RWPE1 (cell line): ENCODE measurements around the gene CWC15.
"Not testable (repeated sequence)": the region's sequence is repeated elsewhere in the genome, so short reads cannot be mapped to it uniquely, and the experiment has no call there.

Experiments used
- CTCF ChIA-PET: fragments of 350-600 bp; sonication (Branson Sonifier 250); formaldehyde crosslinking; extraction: SDS; loops from one replicate; lab custom pipeline; 2021; lab: Yijun Ruan, JAX
- POLR2A ChIA-PET: fragments of 400-600 bp; formaldehyde crosslinking; extraction: SDS; loops from one replicate; lab custom pipeline; 2020; ENCODE audit warnings: antibody characterized with exemption; ENCODE audit not compliant: low non-redundant PET; lab: Yijun Ruan, JAX
- DNase-seq: peaks from one replicate; pipeline ENCODE4 v3.0.0; 2012; ENCODE audit warnings: low spot score
- H3K27ac ChIP-seq: fragments of 450-650 bp; 2 replicates; pipeline ENCODE4 v1.5.1; 2017
- TF ChIP-seq, protein P1 (sequence below): fragments of 450-650 bp; conservative IDR thresholded peaks from 2 replicates; pipeline ENCODE4 v1.5.1; 2017; ENCODE audit warnings: low read depth, mild to moderate bottlenecking

The CWC15 gene

DNA sequence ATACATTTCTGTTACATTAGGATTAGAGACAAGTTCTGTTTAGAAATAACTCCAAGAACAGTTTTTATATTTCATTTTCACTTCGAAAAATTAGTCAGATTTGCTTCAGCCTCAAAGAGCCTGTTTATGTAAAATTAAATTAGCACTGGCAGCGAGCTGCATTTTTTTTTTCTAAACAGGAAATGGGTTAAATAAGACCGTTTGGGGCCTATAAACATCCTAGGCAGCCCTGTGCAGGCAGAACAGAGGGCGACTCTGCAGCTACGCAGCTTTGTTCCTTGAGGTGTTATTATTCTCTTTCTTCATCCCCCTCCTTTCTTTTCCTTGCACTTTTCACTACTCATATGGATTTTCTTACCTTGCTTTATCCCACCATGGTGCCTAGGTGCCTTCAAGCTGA lies 48.7 kb downstream of the CWC15 start:
- no peak for DNase-seq
- TF ChIP-seq, protein P1, sequence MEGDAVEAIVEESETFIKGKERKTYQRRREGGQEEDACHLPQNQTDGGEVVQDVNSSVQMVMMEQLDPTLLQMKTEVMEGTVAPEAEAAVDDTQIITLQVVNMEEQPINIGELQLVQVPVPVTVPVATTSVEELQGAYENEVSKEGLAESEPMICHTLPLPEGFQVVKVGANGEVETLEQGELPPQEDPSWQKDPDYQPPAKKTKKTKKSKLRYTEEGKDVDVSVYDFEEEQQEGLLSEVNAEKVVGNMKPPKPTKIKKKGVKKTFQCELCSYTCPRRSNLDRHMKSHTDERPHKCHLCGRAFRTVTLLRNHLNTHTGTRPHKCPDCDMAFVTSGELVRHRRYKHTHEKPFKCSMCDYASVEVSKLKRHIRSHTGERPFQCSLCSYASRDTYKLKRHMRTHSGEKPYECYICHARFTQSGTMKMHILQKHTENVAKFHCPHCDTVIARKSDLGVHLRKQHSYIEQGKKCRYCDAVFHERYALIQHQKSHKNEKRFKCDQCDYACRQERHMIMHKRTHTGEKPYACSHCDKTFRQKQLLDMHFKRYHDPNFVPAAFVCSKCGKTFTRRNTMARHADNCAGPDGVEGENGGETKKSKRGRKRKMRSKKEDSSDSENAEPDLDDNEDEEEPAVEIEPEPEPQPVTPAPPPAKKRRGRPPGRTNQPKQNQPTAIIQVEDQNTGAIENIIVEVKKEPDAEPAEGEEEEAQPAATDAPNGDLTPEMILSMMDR: no peak
- ChIA-PET POLR2A (no interaction called here), CTCF (interaction anchor here (0.6 kb wide), 2 partner anchors 24 to 39 kb away, joined by 4 to 6 read pairs; no protein-coding TSS in a partner anchor)
- no peak overlapping the region for H3K27ac ChIP-seq

DNA sequence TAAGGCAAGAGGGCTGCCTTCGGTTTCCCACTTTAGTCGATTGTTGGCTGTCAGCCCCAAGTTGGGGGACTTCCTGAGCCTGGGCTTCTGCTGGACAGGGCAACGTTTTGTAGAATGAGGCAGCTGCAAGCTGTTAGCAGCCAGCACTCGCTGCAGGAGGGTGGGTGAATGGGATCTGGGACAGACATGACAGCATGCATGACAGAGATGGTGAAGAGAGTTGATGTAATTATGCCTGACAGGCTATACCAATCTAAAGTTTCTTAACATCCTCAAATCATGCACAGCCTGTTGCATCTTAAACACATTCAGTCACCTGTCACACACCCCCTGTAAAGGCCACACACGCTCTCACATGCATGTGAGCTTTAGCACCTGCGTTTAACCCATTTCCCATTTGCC lies 49.2 kb downstream of the CWC15 start:
- TF ChIP-seq, protein P1: no peak
- H3K27ac ChIP-seq: no peak overlapping the region
- DNase-seq: no peak
- ChIA-PET POLR2A (no interaction called here), CTCF (interaction anchor here (0.6 kb wide), 1 partner anchor 25 kb away, joined by 6 read pairs; no protein-coding TSS in a partner anchor)

DNA sequence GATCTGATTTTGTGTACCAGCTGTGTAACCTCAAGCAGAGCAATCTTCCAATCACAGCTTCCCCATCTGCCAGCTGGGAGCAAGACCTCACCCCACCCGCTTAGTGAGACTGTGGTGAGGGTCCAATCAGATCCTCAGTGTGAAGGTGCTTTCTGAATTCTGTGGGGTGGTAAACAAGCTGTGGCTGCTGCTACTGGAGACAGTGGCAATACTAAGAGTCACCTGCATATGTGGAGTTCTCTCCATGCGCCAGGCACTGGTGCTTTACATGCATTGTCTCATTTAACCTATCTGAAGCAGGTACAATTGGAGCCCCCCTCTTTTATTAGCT lies 50.4 kb downstream of the CWC15 start:
- H3K27ac ChIP-seq: no peak overlapping the region
- DNase-seq: no peak
- POLR2A ChIA-PET: no interaction called here
- CTCF ChIA-PET: no interaction called here
- TF ChIP-seq, protein P1: no peak

DNA sequence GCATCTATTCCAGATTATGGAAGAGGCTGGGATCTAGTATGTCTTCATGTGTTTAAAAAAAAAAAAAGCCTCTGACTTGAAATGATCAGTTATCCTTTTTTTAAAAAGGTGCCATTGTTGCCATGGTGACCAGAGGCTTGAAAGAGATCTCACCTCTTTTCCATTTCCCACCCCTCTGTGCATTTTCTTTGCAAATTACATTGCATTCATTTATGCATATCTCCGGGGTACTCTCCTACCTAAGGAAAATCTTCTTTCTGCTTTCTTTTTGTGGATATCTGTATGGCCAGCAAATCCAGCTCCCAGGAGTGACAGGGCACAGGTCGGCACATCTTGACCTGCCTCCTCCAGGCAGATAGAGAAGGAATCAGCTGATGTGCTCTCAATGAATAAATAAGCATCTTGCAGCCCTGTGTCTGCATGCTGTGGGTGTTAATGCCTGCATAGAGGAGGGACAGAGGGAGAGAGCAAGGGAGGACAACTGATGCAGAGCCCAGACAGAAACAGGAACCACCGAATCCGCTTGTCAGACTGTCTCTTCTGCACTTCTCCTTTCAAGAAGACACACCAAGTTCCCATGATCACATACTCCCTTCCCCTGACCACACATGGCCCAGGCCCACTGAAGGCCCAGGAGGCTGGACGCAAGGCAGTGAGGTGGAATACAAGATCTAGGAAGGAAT lies 50.9 kb downstream of the CWC15 start:
- DNase-seq: no peak
- ChIA-PET POLR2A (no interaction called here), CTCF (no interaction called here)
- TF ChIP-seq, protein P1: no peak
- H3K27ac ChIP-seq: no peak overlapping the region

DNA sequence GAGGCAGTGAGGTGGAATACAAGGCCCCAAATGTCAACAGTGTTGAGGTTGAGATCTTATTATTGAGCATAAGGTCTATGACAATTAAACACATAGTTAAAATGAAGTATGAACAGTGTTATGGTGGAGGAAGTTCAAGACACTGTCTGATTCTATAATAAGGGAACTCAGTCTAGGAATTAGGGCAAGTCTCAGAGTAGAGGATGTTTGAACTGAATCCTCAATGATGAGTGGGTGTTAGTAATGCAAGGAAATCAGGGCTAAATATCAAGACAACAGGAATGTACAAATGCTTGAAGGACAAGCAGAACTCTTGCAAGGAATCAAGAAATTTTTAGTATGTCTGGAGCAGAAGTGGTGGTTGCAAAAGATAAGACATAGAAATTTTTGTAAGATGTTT lies 53.0 kb downstream of the CWC15 start:
- H3K27ac ChIP-seq: no peak overlapping the region
- TF ChIP-seq, protein P1: no peak
- ChIA-PET CTCF (no interaction called here), POLR2A (no interaction called here)
- no peak for DNase-seq

DNA sequence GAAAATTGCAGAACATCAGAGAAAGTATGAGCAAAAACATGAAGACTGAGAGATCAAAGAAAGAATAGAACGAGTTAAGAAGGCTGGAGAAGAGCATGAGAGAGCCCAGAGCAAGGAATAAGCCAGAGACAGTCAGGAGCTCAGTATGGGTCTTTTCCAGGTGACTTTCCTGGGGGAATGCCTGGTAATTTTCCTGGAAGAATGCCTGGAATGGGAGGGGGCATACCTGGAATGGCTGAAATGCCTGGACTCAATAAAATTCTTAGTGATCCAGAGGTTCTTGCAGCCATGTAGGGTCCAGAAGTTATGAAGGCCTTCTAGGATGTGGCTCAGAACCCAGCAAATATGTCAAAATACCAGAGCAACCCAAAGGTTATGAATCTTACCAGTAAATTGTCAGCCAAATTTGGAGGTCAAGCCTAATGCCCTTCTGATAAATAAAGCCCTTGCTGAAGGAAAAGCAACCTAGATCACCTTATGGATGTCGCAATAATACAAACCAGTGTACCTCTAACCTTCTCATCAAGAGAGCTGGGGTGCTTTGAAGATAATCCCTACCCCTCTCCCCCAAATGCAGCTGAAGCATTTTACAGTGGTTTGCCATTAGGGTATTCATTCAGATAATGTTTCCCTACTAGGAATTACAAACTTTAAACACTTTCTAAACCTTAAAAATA lies 59.5 kb downstream of the CWC15 start:
- CTCF ChIA-PET, POLR2A ChIA-PET, H3K27ac ChIP-seq: not testable (repeated sequence)

DNA sequence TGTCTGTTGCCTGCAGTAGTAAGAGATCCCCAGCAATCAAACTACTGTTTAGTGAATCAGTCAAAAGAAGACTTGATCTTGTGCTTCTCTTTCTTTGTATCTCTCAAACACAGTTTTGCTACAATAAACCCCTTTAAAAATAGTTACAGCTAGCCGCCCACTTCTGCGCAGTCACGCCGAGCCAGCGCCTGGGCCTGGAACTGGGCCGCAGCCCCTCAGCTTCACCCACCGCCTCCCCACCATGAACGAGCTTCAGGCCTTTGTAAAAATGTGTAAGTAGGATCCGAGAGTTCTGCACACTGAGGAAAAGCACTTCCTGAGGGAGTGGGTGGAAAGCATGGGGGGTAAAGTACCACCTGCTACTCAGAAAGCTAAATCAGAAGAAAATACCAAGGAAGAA lies 60.5 kb downstream of the CWC15 start:
- TF ChIP-seq, protein P1: no peak
- ChIA-PET POLR2A (no interaction called here), CTCF (no interaction called here)

More for the DNA sequence above, 59.5 kb downstream of the CWC15 start:
- DNase-seq: not testable (repeated sequence)

More for the DNA sequence above, 60.5 kb downstream of the CWC15 start:
- no peak for DNase-seq
- H3K27ac ChIP-seq: no peak overlapping the region
